ENCODE measurements around the gene PPP1R12B. TPM values are rescaled to one million over a fixed set of nuclear protein-coding genes. Genes with fewer than 3 reads are reported as not detected.
A peak's percentile ranks its signal among the peaks of the same experiment; 100 is the strongest.
"Not testable (repeated sequence)": the region's sequence is repeated elsewhere in the genome, so short reads cannot be mapped to it uniquely, and the experiment has no call there.

The PPP1R12B gene
- total RNA-seq, 1 donor from 2014 or later, result 31.2 TPM

- no peak for DNase-seq (ENCODE audit: extremely low spot score, unreplicated experiment)
- H3K27me3 Mint-ChIP-seq, result no peaks in the 10 kb centered on the region
- no peak overlapping the region for H3K4me3 Mint-ChIP-seq
Measured at GRCh38 chr1:202351725-202352124, 3.2 kb downstream of the PPP1R12B start.

DNA sequence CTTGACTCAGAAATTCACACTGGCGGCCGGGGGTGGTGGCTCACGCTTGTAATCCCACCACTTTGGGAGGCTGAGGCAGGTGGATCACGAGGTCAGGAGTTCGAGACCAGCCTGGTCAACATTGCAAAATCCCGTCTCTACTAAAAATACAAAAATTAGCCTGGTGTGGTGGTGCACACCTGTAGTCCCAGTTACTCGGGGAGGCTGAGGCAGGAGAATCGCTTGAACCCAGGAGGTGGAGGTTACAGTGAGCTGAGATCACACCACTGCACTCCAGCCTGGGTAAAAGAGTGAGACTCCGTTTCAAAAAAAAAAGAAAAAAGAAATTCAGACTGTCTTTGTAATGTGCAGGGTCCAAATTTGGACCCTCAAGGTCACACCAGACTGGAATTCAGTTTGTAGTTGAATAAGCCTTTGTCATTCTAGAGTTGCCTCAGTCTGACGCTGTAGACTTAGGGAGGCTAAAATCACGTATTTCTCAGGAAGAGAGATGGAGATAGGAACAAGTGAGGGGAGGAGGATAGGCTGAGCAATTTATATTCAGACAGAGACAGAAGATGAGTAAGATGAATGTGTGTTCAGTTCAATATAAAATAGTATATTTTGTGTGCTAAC is 4.2 kb downstream of the PPP1R12B start:
- H3K27ac Mint-ChIP-seq; H3K4me3 Mint-ChIP-seq; H3K27me3 Mint-ChIP-seq; H3K36me3 Mint-ChIP-seq; DNase-seq (ENCODE audit: extremely low spot score, unreplicated experiment); H3K9me3 Mint-ChIP-seq: not testable (repeated sequence)
- peaks cover 14% of the 10 kb centered on the region for H3K4me1 Mint-ChIP-seq (ENCODE audit: unreplicated experiment)

More at GRCh38 chr1:202351725-202352124, 3.2 kb downstream of the PPP1R12B start:
- Mint-ChIP-seq H3K27ac (no peak overlapping the region), H3K9me3 (no peaks in the 10 kb centered on the region), H3K36me3 (no peaks in the 10 kb centered on the region), H3K4me1 (ENCODE audit: unreplicated experiment) (peaks cover 14% of the 10 kb centered on the region)
- TF ChIP-seq, protein P1, sequence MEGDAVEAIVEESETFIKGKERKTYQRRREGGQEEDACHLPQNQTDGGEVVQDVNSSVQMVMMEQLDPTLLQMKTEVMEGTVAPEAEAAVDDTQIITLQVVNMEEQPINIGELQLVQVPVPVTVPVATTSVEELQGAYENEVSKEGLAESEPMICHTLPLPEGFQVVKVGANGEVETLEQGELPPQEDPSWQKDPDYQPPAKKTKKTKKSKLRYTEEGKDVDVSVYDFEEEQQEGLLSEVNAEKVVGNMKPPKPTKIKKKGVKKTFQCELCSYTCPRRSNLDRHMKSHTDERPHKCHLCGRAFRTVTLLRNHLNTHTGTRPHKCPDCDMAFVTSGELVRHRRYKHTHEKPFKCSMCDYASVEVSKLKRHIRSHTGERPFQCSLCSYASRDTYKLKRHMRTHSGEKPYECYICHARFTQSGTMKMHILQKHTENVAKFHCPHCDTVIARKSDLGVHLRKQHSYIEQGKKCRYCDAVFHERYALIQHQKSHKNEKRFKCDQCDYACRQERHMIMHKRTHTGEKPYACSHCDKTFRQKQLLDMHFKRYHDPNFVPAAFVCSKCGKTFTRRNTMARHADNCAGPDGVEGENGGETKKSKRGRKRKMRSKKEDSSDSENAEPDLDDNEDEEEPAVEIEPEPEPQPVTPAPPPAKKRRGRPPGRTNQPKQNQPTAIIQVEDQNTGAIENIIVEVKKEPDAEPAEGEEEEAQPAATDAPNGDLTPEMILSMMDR (conservative IDR thresholded peaks at IDR 0.05), result no peak

DNA sequence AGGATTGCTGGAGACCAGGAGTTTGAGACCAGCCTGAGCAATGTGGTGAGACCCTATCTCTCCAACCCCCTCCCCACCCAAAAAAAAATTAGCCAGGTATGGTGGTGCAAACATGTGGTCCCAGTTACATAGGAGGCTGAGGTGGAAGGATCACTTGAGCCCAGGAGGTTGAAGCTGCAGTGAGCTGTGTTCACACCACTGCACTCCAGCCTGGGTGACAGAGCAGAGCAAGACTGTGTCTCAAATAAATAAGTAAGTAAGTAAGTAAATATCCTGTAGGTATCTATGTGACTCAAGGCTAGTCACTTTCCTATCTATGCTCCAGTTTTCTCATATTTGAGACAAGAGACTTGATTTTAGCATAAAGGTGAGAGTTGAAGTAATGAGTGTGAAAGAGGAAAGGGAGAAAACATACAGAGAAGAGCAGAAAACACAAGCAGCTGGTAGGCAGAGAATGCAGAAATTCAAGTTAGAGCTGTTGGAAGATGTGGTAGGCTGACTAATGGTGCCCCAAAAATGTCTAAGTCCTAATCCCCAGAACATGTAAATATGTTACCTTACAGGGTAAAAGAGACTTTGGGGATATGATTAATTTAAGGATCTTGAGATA is 7.5 kb downstream of the PPP1R12B start:
- no peaks in the 10 kb centered on the region for H3K4me1 Mint-ChIP-seq (ENCODE audit: unreplicated experiment)
- H3K4me3 Mint-ChIP-seq, result no peak overlapping the region
- H3K27me3 Mint-ChIP-seq, result no peaks in the 10 kb centered on the region
- H3K9me3 Mint-ChIP-seq, result no peaks in the 10 kb centered on the region
- H3K36me3 Mint-ChIP-seq, result no peaks in the 10 kb centered on the region
- TF ChIP-seq, protein P1 (conservative IDR thresholded peaks at IDR 0.05), result no peak
- no peak for DNase-seq (ENCODE audit: extremely low spot score, unreplicated experiment)
- H3K27ac Mint-ChIP-seq, result peak overlapping the region; percentile 62

- no peak overlapping the region for H3K27ac Mint-ChIP-seq
- no peaks in the 10 kb centered on the region for H3K9me3 Mint-ChIP-seq
- H3K4me1 Mint-ChIP-seq (ENCODE audit: unreplicated experiment), result peaks cover 10% of the 10 kb centered on the region
- DNase-seq (ENCODE audit: extremely low spot score, unreplicated experiment), result no peak
- no peaks in the 10 kb centered on the region for H3K36me3 Mint-ChIP-seq
- TF ChIP-seq, protein P1 (conservative IDR thresholded peaks at IDR 0.05), result no peak
- no peaks in the 10 kb centered on the region for H3K27me3 Mint-ChIP-seq
- no peak overlapping the region for H3K4me3 Mint-ChIP-seq
Measured at GRCh38 chr1:202357506-202357905, 9.0 kb downstream of the PPP1R12B start.

DNA sequence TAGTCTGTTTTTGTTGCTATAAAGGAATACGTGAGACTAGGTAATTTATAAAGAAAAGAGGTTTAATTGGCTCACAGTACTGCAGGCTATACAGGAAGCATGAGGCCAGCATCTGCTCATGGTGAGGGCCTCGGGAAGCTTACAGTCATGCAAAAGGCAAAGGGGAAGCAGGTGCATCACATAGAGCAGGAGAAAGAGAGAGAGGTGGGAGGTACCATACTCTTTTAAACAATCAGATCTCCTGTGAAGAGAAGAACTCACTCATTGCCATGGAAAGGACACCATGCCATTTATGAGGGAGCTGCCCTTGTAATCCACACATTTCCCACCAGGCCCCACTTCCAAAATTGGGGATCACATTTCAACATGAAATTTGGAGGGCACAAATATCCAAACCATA is 12.7 kb downstream of the PPP1R12B start:
- Mint-ChIP-seq H3K27me3 (no peaks in the 10 kb centered on the region), H3K4me3 (no peak overlapping the region), H3K9me3 (no peaks in the 10 kb centered on the region), H3K27ac (no peak overlapping the region), H3K4me1 (ENCODE audit: unreplicated experiment) (peaks cover 10% of the 10 kb centered on the region), H3K36me3 (no peaks in the 10 kb centered on the region)
- TF ChIP-seq, protein P1 (conservative IDR thresholded peaks at IDR 0.05), result no peak
- no peak for DNase-seq (ENCODE audit: extremely low spot score, unreplicated experiment)

- Mint-ChIP-seq H3K4me1 (ENCODE audit: unreplicated experiment) (peaks cover 10% of the 10 kb centered on the region), H3K27me3 (no peaks in the 10 kb centered on the region), H3K9me3 (no peaks in the 10 kb centered on the region), H3K27ac (no peak overlapping the region), H3K4me3 (no peak overlapping the region), H3K36me3 (no peaks in the 10 kb centered on the region)
- no peak for DNase-seq (ENCODE audit: extremely low spot score, unreplicated experiment)
- TF ChIP-seq, protein P1 (conservative IDR thresholded peaks at IDR 0.05), result no peak
Measured at GRCh38 chr1:202361701-202362100, 13.2 kb downstream of the PPP1R12B start.
